NCI-H1048 (cell line): ENCODE results near the gene GGNBP2.
"Not testable (repeated sequence)": the region's sequence is repeated elsewhere in the genome, so short reads cannot be mapped to it uniquely, and the experiment has no call there.

Experiments
- DNase-seq: peaks from one replicate; lab custom pipeline; 2025; lab: John Stamatoyannopoulos, UW

GGNBP2 gene, protein sequence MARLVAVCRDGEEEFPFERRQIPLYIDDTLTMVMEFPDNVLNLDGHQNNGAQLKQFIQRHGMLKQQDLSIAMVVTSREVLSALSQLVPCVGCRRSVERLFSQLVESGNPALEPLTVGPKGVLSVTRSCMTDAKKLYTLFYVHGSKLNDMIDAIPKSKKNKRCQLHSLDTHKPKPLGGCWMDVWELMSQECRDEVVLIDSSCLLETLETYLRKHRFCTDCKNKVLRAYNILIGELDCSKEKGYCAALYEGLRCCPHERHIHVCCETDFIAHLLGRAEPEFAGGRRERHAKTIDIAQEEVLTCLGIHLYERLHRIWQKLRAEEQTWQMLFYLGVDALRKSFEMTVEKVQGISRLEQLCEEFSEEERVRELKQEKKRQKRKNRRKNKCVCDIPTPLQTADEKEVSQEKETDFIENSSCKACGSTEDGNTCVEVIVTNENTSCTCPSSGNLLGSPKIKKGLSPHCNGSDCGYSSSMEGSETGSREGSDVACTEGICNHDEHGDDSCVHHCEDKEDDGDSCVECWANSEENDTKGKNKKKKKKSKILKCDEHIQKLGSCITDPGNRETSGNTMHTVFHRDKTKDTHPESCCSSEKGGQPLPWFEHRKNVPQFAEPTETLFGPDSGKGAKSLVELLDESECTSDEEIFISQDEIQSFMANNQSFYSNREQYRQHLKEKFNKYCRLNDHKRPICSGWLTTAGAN

DNA sequence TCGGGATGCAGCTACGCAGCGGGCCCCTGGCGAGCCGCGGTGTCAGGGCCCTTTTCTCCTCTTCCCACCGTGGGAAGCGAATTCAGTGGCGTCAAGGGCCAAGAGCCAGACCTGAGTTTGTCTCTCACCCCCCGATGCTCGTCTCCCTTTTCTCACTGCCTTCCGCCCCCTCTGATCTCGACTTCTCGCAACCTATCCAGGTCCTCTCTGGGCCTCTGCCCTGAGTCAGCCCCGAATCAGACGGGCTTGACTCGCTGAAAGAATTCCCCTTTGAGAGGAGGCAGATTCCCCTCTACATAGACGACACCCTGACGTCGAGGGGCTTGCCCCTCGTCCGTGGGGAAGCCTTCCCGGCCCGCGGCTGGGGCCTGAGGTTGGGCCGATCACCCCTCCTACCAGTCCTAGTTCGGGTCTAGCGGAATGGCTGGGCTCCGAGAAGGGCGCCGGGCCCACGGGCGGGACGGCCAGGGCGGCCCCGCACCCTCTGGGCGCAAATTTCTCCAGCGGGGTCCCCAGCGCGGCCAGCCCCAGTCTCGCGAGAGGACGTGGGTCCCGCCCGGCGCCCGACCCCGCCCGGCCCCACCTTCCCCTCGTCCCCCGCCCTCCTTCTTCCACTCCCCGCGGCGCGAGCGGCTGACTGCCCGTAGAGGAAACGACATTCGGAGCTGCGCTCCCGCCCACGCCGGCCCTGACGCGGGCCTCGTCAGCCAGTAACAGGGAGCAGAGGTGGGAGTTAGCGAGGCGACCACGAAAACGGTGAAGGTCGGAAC, at the start of gene GGNBP2:
GGNBP2 (plus strand) TSS at position 613 of the 770 bp plus-strand sequence. CDS start 806 bp downstream, outside the sequence.
- peak; percentile 72 for DNase-seq

DNA sequence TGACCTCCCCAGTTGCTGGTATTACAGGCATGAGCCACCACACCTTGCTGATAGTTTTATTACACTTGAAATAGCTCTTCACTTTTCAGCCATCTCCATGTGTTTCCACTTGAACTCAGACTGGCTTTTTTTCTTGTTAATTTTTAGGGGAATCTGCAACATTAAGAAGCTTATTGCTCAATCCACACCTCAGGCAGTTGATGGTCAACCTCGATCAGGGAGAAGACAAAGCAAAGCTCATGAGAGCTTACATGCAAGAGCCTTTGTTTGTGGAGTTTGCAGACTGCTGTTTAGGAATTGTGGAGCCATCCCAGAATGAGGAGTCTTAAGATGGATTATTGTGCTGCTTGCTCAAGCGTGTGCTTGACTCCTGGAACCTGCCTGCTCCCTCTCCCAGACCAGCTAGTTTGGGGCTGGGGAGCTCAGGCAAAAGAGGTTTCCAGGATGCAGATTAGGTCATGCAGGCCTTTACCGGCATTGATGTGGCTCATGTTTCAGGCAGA, 49.6 kb upstream of the GGNBP2 start:
- DNase-seq, result no peak

DNA sequence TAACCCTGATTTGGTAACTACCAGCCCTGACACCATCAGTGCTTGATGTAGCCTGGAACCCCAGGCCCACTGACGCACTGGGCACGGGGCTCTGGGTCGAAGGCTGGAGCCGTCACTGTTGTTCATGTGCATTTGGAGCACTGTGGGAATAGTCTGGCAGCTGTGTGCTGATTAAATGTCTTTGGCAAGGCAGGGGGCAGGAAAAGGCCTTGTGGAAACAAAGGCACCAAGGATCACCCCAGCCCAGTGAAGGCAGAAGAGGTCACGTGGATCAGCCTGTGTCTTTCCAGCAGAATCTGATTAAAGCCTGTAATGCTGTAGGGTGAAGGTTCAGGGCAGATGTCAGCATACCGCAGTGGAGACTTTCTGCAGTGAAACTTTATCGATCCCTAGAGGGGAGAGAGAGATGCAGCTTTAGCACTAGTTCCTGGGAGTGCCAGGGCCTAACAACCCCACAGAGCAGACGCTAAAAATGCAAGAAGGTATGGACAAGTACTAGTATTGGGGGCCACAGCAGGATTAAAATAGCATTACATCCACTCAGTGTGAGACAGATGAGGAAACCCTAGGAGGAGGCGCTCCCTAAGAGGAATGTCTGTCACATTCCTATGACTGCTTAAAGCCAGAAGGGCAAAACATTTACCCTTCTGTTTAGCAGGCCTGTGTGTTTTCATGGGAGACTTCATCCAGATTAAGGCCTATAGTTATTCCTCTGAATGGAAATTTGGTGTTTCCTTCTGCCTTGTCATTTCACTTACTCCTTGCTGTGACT, 48.5 kb upstream of the GGNBP2 start:
- no peak for DNase-seq

DNA sequence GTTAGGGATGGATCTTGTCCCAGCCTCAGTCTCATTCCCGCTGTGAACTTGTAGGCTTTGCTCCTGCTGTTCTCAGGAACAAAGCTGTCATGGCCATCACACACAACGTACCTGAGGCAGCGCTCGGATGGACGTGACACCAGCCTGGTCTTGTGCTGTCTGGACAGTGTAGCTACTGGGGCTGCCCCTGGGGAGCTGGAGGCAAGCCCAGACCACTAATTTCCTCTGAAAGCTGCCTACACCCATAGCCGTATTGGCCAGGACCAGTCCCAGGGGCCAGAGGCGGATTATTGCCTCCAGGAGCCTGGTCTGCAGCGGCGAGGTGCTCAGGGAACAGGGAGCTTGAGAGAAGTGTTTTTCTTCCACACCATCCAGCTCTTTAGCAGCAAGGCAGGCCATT, 46.6 kb upstream of the GGNBP2 start:
- no peak for DNase-seq

DNA sequence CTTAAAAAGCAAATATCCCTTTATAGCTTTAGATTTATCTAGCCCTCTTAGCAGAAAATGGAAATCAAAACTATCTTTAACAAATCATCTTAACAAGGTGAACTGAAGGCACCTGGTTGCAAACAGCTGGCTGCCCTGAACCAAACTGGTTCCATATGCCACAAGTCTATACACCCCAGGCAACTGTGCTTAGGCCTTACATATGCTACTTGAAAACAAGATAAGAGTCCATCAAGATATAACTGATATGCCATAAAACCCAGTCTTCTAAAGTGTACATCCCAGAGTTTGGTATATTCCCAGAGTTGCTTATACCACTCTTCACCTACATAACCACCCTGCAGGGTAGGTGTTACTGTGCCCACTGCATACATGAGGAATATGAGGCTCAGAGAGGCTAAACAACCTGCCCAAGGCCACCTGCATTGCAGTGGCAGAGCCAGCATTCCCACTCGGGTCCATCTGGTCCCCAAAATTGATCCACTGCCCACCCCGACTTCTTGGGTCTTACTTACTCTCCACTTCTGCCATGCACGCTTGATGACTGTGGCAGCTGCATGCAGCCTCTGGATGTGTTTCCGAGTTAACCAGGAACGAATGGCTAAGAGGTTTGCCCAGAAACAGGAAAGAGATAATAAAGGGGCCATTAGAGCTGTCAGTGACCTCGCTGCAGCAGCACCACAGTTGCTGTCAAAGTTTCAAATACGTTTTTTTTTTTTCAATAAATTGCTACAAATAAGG, 46.0 kb upstream of the GGNBP2 start:
- DNase-seq, result no peak

DNA sequence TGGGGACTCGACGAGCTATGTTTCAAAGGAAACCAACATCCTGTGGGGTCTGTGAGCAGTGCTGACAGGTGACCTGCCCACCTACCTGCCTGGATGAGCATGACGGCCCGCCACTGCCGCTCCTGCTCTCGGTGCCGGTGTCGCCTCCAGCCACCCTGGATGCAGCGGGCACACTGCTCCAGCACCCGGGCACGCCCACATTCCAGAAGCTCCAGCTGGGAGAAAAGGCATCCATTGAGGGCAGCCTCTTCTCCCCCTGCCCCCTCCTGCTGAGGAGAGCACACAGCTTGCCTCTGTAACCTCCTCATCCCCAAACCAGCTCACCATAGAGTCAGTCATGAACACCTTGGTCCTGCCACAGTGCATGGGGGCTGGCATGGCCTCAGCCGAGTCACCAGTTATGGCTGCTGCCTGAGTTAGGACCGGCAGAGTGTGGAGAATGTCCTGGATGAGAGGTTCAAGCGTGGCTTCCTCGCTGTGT, 43.9 kb upstream of the GGNBP2 start:
- no peak for DNase-seq

DNA sequence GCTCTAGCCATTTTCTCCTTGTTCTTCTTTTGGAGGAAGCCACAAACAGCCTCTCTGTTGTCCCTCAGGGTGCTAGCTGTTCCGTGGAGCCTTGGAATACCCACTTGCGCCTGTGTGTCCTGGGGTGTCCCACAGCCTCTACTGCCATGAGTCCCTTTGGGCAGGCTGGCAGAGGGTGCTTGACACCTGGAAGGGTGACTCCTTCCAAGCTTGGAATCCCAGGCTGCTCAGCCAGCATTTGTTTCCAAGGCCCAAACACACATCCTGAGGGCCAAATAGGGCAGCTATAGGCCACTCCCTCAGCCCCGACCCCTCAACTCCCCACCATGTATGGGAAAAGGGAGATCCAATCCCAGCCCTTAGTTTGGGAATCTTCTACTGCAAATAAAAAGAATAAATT, 43.4 kb upstream of the GGNBP2 start:
- DNase-seq, result no peak

DNA sequence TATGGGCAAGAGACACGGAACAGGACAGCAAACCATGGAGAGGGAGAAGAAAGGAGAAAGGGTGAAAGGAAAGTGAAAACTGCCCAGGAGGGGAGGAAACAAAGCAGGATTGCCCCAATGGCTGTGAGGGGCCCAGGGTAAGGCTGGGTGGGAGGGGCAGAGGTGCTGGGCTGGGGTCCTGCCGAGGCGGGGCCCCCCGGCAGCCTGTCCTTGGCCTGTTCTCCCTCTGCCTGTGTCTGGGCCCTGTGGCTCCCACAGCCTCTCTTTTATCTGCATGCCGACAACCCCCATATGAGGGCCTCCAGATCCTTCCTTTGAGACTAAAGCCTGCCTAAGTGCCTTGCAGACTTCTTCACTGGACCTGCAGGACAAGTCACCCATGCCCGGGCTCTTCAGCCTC, 42.8 kb upstream of the GGNBP2 start:
- DNase-seq, result no peak

DNA sequence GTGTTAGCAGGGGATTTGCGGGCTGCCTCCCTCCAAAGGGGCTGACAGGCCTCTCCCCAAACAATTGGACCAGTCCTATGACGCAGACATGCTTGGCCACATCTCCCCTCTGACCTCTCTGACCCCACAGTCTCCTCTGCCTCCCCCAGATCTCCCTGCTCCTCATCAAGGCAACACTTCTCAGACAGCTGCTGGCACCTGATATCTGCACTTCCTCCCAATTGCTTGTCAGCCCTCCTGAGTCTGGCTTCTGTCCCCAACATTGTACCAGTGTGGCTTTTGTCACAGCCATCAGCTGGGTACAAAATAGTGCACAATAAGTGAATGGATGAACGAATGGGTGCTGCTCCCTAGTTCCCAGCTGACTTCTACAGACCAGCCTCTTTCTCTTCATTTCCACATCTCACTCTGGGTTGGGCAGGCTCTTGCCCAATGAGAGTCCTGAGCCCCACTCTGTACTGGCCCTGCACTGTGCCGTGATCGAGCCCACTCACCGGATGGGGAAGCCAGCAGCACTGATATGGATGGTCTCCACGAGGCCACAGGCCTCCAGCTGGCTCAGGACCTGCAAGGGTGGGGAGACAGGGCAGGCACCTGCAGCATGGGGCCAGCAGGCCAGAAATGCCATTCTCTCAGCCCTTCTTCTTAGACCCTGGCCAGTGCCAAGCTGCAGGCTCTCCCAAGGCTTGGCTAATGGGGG, 41.1 kb upstream of the GGNBP2 start:
- DNase-seq, result no peak

DNA sequence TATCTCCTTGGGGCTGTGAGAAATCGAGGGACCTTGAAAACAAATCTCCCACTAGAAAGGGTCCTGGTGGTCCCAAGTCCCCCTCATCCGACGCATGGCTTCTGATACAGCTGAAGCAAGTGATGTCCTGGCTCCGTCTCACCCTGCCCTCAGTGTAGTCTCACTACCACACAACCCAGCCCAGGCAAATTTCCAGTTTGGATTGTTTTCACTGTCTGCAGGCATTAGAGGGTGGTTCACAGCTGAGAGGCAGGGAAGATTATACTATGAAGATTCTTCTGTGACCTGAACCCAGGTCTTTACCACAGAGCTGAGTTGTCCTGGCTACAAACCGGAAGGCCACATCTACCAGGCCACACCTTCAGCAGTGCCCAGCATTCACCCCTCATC, 40.6 kb upstream of the GGNBP2 start:
- no peak for DNase-seq

DNA sequence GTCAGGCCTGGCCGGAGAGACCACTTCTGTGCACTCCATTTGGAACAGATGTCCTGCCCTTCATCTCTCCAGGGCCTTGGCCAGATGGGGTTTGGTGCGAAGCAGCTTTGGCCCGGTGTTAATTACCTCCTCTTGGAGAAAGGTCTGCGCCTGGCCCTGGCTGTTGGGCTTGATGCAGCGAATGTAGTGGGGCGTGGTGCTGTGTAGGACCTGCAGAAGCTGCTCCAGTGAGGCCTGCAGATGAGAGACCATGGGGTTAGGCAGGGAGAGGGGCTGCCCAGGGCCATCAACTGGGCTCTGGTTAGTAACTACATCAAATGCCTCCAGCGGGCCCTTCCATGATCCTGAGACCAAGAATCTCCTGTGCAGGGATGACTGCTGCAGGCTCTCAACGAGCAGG, 39.5 kb upstream of the GGNBP2 start:
- DNase-seq, result no peak

DNA sequence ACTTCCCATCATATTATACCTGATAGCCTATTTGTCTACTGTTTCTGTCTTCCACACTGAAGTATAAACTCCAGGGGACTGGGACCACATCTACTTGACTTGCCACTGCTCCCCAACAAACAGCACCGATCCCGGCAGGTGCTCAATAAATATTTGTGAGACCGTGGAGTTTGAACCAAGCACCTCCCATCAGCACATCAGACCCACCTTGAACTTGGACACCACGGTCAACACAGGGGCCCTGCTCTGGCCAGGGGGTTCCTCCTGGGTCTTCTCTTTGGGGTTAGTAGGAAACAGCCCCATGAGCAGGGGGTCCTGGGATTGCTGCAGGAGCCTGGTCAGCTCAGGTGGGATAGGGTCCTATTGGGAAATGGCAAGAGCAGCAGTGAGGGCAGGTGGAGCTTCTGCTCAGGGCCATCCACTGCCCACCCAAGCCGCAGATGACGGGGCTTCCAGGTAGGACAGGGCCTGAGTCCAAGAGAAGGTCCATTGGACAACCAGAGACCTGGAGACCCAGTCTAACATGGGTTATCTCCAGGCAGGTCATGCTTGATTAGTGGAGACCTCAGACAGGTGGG, 38.4 kb upstream of the GGNBP2 start:
- no peak for DNase-seq

DNA sequence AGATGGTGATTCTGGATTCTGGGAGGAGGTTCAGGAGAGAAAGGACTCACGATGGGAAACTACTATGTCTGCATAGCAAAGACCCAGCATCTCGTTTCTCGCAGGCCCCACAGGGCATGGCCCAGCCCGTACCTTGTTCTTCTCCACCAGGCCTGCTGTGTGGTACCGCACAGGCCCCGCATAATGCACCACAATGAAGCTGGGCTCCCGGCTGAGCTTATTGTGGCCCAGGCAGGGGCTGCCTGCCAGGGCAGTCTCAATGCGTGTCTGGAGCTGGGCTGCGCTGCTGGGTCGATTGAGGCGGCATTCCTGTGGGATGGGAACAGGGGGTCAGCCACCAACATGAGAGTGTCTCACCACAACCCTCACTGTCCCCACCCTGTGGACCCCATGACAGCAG, 37.9 kb upstream of the GGNBP2 start:
- DNase-seq, result no peak

DNA sequence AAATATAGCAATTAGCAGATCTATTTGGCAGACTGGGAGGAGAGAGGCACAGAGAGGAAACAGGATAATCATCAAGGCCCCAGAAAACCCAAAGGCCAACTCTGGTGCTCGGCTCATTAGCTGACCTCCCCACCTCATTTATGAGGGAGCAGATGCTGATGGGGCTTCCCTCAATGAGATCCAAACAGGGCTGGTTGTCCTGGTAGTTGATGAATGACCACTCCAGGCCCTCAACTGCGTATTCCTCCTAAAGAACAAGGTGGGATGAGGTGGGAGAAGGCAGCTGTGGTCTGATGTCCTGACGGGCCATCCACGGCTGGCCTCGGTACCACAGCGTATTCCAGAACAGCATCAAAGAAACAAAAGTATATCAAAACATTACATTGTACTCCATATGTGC, 37.5 kb upstream of the GGNBP2 start:
- DNase-seq, result no peak

DNA sequence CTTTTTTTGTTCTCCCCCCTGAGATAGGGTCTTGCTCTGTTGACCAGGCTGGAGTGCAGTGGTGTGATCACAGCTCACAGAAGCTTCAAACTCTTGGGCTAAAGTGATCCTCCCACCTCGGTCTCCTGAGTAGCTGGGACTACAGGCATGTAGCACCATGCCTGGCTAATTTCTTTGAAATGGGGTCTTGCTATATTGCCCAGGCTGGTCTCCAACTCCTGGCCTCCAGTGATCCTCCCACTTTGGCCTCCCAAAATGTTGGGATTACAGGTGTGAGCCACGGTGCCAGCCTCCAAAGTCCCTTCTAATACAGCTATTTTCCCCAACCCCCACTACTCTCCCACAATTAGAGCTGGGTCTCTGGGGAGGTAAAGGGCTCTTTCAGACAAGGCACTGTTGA, 36.3 kb upstream of the GGNBP2 start:
- DNase-seq, result not testable (repeated sequence)

DNA sequence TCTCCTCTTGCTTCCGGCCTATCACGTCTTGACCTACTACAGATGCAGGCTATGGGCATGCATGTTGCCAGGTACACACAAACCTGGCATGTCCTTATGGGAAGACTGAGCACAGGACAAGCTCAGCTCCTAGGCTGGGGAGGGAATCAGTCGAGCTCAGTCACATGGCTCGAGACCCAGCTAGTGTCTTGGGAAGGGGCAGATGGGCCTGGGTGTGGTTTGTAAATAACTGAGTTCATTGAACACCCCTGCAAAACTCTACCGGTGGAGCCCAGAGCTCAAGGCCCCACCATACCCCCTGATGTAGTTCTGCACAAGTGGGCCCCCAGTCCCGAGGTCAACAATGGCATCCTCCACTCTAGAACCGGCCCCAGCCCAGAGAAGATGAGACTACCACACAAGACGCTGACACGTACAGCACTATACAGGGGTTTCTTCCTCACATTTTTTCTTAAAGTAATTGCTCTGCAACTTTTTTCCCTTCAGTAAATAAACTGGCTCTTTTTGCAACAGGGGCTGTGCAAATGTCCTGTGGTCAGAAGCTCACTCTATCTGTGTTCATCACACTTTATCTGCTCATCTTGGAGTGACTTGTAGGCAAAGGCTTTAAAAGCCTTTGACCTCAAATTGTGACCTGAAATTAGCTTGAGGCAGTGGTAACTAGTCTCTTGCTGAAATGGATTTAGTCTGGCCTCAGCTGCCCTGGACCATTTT, 35.3 kb upstream of the GGNBP2 start:
- DNase-seq, result no peak

DNA sequence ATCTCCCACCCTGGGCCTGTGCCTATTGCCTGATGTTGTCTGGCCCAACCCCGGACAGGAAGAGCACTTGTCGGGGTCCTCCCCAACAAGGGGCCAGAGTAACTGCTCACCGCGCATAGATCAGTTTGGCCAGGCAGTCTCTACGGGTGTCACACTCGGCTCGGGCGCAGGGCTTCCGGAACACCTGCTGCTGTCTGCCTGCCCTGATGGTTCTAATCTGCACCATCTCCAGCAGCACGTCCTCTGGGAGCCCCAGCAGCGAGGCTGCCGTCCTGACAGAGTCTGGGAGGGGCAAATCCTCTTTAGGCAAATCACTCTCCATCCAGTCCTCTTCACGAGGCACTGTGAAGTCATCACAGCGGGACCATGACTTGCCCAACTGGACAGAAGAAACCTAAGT, 34.1 kb upstream of the GGNBP2 start:
- DNase-seq, result no peak

DNA sequence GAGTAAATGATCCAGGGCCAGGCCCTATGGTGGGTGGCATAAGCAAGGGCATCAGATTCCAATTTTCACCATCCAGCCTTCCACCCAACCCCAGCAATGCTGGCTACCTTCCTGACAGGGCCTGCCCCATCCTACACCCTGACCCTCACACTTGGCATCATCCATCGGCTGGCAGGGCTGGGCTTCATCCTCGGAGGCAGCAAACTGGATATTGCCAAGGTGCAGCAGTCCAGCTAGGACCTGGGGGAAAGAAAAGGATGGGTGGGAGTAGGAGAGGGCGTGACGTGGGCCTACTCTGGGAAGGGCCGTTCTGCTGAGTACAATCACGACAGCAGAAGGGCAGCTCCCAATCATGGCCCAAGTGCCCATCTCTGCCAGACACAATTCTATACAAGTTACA, 33.5 kb upstream of the GGNBP2 start:
- DNase-seq, result no peak

DNA sequence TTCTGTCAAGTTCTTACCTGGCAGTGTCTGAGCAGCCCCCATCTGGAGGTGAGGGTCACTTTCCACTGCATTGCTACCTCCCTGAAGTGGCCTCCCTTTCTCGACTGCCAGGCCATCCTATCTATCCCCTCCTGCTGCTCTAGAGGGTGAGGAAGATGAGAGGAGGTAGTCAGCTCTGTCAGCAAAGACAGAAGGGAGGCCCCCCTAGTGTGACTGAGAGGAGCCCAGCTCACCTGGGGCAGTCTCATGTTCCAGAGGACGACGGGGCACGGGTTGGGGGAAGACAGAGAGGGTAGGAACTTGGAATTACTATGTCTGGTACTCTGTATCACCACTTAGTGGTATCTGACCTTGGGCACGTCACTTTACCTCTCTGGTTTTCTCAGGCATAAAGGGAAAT, 32.1 kb upstream of the GGNBP2 start:
- no peak for DNase-seq
